ENCODE measurements around the gene ARHGAP4.

Gene ARHGAP4

GRCh38 chrX:153961292-153961691 is 35.2 kb upstream of the ARHGAP4 start:
- no peak for DNase-seq

- DNase-seq: no peak
Observed at GRCh38 chrX:153960786-153961185, 34.7 kb upstream of the ARHGAP4 start.

GRCh38 chrX:153960077-153960476 is 34.0 kb upstream of the ARHGAP4 start:
- no peak for DNase-seq

GRCh38 chrX:153959649-153960048 is 33.6 kb upstream of the ARHGAP4 start:
- DNase-seq: no peak

GRCh38 chrX:153958605-153959004 is 32.5 kb upstream of the ARHGAP4 start:
- DNase-seq: no peak

- DNase-seq: no peak
Observed at GRCh38 chrX:153957224-153957623, 31.2 kb upstream of the ARHGAP4 start.

GRCh38 chrX:153956044-153956907 is 30.2 kb upstream of the ARHGAP4 start:
- no peak for DNase-seq

- DNase-seq: no peak
Observed at GRCh38 chrX:153955228-153955732, 29.2 kb upstream of the ARHGAP4 start.

- DNase-seq: no peak
Observed at GRCh38 chrX:153954558-153955227, 28.6 kb upstream of the ARHGAP4 start.

GRCh38 chrX:153953892-153954557 is 28.0 kb upstream of the ARHGAP4 start:
- DNase-seq: no peak

GRCh38 chrX:153953342-153953830 is 27.3 kb upstream of the ARHGAP4 start:
- no peak for DNase-seq

- DNase-seq: no peak
Observed at GRCh38 chrX:153952373-153953026, 26.4 kb upstream of the ARHGAP4 start.

- no peak for DNase-seq
Observed at GRCh38 chrX:153951683-153952372, 25.8 kb upstream of the ARHGAP4 start.

- DNase-seq: no peak
Observed at GRCh38 chrX:153950127-153950526, 24.1 kb upstream of the ARHGAP4 start.

GRCh38 chrX:153948847-153949805 is 23.1 kb upstream of the ARHGAP4 start:
- DNase-seq: no peak

GRCh38 chrX:153948002-153948466 is 22.0 kb upstream of the ARHGAP4 start:
- no peak for DNase-seq

- DNase-seq: peak; percentile 44 to 78
Observed at GRCh38 chrX:153947009-153947769, 21.1 kb upstream of the ARHGAP4 start.

GRCh38 chrX:153945956-153946943 is 20.2 kb upstream of the ARHGAP4 start:
- no peak for DNase-seq

GRCh38 chrX:153944800-153945150 is 18.7 kb upstream of the ARHGAP4 start:
- DNase-seq: no peak
